GM21515 (cell line): Measurements from ENCODE around the gene ZNF70.

Experiments used
- ATAC-seq: cut with Tn5 transposase; IDR thresholded peaks from one replicate; pipeline ENCODE4 v1.9.1; 2021; ENCODE audit not compliant: unreplicated experiment

Gene ZNF70

DNA sequence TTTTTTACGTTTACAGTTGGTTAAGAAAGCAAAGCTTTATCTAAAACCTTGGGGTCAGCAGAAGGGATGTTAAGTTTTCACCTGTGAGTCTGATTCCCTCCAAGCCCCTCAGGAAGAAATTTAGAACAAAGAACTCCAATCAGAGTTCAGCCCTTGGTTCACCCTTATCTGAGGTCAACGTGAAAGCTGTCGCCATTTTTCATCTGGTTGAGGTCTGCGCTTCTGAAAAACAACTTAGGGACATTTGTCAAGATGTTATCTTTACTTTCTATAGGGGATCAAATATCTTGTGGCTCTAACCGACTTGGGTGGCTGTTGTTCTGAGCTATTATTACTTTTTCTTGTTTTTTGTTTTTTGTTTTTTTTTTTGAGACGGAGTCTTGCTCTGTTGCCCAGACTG lies 30.1 kb downstream of the ZNF70 start:
- no peak for ATAC-seq

DNA sequence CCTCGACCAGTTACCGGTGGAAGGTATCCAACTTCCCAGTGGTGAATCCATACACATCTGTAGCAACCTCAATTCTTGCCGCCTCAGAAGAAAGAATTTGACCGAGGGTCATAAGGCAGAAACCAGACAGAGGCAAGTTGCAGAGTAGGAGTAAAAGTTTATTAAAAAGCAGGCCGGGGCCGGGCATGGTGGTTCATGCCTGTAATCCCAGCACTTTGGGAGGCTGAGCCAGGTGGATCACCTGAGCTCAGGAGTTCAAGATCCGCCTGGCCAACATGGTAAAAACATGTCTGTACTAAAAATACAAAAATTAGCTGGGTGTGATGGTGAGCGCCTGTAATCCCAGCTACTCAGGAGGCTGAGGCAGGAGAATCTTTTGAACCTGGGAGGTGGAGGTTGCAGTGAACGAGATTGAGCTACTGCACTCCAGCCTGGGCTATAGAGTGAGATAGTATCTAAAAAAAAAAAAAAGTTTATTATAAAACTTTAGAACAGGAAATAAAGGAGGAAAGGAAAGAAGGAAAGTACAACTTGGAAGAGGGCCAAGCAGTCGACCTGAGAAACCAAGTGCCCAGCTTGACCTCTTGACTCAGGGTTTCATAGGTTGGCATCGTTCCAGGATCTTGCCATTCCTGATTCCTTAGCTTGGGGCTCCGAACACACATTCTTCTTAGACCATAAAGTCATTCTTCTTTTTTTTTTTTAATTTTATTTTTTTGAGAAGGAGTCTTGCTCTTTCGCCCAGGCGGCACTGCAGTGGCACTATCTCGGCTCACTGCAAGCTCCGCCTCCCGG lies 32.3 kb downstream of the ZNF70 start:
- ATAC-seq: no peak

DNA sequence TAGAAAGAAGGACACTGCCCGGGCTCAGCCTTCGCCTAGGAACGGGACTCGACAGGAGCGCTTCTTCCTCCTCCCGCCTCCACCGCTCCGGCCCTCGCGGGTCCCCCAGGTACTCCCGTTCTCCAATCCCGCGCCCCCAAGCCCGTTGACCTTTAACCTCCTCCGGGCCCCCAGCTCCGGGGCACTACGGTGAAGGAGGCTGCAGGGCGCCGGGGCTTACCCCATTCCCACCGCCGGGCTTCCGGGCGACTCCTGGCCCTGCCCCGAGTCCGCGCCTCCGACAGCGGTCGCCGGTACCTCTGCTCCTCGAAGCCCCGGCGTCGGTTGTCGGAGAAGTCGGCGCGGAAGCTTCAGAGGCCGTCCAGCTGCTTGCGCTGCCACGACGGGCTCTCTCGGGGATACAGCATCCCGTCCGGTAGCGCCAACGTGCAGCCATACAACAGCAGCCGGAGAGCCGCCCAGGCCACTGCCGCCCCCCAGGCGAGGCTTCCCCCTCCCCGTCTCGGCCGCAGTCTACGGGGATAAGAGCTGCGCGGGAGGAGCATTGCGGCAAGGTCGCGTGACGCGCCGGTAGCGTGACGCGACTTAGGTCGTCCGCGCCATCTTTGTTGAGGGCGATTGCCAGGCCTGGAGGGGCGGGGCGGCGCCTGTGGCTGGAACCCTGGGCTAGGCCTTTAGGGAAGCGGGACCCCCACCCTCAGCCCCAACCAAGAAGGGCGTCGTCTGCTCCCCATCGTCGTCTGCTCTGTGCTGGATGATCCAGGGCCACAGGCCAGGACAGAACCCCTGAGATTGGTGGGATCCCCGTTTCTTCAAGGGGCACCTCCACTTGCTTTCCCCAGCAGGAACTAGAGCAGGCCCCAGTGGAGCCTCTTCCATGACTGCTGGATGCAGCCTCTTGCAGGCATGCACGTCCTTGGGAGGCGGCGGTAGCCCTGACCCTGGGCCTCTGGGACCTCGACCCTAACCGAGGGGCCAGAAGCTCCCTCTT lies 33.8 kb downstream of the ZNF70 start:
- peak; percentile 82 for ATAC-seq

DNA sequence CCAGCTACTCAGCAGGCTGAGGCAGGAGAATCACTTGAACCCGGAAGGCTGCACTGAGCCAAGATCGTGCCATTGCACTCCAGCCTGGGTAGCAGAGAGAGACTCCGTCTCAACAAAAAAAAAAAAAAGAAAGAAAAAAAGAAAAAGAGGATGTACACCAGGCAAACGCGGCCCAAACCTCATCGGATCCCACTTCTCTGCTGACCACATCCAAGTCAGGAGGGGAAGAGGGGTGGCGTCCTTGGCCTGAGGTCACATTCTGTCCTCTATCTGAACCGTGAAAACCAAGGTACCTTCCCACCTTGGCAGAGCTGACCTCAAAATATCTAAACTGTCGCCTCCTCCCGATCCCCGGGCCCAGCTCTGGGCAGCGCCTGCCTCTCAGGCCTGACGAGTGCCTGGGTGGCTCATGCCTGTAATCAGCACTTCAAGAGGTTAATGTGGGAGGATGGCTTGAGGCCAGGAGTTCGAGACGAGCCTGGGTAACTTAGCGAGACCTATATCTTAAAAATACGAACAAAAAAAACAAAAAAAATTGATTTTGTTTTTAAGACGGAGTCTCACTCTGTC lies 35.0 kb downstream of the ZNF70 start:
- no peak for ATAC-seq

DNA sequence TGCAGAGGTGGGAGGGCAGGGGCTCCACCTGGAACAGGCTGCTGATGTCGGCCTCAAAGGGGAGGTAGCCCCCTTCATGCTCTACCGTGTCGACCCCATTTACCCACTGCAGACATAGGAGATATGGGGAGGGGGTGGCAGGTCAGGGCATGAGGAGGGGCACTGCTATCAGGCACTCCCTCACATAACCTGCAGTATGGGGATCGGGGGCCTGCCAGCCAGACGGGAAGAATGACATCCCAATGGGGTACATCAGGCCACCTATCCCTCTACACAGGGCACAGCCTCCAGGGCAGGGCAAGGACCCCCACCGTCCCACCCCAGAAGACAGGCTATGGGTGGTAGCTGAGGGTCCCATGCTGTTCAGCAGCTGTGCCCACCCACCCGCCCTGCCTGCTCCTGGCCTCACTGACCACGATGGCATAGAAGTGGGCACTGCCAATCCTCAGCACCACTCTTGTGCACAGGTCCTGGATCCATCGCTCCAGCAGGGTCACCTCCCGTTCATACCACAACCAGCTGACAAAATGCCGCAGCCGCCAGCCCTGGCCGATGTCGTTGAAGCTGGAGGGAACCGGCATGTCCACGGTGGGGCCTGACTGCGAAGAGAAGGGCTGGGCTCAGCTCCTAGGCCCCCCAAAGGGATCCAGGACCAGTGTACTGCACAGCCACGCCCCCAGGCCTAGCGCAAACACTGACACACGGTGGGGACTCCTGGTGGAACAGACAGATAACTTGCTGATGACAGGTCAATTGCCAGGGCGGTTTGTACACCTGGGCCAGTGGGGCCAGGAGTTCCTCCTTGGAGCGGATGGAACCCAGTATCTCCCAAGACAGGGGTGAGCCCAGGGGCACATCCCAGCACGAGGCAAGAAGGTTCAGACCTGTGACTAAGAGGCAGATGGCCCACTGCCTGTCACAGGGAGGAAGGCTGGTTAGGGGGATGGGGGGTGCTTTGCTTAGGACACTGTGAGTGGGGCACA lies 36.0 kb downstream of the ZNF70 start:
- ATAC-seq: no peak

DNA sequence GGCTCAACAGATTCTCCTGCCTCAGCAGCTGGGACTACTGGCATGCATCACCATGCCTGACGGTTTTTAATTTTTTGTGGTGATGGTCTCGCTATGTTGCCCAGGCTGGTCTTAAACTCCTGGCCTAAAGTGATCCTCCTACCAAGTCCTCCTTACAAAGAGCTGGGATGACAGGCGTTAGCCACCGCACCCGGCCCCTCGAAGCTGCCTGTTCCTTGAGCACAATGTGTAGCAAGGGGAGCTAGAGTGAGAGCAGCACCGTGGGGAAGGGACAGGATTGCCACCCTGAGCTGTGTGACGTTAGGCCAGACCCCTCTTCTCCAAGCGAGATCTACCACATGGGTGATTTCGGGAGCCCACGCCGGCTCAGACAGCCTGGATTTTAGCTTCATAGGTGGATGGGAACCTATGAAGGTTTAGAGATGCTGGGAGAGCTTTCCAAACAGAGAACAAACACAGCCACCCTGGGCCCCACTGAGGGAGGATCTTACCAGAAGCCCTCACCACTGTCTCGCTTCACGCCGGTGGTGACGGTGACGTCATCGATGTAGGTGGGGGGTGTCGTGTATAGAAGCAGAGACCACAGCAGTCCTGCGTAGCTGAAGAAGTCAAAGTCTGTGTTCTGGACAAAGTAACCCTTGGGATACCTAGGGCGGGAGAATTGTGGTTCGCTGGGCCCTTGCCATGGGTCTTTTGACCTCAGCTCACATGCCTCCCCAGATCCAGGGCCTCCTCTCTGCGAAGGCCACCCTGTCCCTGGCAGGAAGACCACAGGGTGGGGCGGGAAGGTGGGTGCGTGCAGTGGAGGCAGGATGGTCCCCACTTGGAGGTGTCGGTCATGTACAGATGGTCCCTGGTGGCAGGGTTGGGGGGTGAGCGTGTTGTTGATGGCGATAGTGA lies 37.0 kb downstream of the ZNF70 start:
- no peak for ATAC-seq

DNA sequence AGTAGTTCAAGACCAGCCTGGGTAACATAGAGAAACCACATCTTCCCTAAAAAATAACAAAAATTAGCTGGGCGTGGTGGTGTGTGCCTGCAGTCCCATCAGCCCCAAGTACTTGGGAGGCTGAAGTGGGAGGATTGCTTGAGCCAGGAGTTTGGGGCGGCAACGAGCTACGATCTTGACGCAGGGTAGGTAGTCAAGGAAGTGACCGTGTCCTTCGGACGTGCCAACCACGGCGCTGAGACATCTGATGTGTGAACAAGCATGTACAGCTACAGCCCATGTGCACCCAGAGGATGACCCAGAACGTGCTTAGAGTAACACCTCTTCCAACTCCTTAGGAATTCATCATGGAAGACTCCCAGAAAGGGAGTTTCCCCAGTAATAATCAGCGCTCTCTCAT lies 38.7 kb downstream of the ZNF70 start:
- ATAC-seq: no peak

DNA sequence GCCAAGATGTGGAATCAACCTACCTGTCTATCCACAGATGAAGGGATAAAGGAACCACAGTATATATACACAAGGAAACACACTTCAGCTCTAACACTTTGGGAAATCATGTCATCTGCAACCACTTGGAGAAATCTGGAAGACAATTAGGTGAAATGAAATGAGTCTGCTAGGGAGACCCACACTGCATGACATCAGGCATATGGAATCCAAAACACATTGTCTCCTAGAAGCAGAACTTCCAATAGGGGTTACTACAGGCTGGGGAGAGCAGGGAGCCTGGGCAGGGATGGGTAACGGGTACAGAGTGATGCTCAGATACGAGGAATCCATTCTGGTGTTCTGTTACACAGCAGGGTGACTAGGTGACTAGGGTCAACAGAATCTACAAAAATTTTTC lies 41.8 kb downstream of the ZNF70 start:
- no peak for ATAC-seq

DNA sequence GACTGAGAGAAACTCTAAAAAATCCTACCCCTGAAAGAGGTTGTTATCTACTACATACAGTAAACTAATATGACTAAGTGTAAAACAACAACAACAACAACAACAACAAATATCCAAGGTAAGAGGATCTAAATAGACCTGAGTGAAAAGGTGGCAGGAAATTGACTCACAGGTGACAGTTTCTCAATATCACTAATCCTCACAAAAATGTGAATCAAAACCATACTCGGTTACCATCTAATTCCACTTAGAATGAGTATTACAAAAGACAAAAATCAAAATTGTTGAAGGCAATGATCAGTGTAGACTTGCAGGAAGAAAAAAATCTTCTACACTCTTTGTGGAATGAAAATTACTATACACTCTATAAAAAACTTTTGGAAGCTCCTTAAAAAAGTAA lies 42.6 kb downstream of the ZNF70 start:
- ATAC-seq: no peak

DNA sequence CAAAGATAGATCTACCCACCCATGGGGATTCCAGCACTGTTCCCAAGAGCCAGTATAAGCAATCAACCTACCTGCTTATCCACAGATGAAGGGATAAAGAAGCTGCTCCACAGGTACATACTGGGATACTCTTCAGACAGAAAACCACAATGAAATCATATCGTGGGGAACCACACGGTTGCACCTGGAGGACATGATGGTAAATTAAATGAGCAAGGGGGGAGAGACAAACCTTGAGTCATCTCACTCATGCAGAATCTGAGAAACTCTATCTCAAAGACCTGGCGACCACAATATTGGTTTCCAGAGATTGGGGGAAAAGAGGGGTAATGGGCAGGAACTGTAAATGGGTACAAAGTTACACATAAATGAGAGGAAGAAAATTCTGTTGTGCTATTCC lies 45.6 kb downstream of the ZNF70 start:
- ATAC-seq: no peak

DNA sequence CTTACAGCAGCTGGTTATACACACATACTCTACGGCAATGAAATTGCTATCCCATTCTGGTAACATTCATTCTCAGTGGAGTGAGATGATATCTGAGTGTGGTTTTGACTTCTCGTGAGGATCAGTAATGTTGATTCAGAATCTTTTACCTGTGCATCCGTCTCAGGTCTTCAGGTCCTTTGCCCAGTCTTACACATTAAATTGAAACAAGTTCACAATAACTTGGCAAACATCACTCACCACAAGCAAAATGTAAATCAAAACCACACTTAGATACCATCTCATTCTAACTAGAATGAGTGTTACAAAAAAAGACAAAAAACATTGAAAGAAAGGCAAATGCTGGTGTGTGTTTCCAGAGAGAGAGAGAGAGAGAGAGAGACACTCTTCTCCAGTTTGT lies 46.1 kb downstream of the ZNF70 start:
- ATAC-seq: no peak

DNA sequence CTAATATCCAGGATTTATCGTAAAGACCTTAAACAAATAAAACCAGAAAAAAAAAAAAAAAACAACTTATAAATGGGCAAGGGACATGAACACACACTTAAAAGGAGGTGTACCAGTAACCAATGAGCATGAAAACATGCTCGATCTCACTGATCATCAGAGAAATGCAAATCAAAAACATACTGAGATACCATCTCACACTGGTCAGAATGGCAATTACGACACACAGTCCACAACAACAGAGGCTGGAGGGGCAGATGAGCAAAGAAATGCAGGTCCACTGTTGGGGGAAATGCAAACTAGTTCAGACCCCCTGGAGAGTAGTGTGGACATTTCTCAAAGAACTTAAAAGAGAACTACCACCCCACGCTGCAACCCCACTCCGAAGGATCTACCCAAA lies 46.9 kb downstream of the ZNF70 start:
- no peak for ATAC-seq

DNA sequence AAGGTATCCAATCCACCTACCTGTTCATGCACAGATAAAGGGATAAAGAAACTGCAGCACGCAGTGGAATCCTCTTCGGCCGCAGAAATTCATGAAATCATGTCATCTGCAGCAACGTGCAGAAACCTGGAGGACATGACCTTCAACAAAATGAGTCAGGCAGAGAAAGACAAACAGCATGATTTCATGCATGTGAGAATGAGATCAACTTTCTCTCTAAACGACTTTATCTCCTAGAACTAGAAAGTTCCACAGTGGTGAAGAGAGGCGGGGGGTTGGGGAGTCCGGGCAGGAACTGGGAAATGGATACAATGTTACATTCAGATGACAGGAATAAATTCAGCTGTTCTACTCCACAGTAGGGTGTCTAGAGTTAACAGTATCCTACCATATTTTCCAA lies 50.2 kb downstream of the ZNF70 start:
- ATAC-seq: no peak

DNA sequence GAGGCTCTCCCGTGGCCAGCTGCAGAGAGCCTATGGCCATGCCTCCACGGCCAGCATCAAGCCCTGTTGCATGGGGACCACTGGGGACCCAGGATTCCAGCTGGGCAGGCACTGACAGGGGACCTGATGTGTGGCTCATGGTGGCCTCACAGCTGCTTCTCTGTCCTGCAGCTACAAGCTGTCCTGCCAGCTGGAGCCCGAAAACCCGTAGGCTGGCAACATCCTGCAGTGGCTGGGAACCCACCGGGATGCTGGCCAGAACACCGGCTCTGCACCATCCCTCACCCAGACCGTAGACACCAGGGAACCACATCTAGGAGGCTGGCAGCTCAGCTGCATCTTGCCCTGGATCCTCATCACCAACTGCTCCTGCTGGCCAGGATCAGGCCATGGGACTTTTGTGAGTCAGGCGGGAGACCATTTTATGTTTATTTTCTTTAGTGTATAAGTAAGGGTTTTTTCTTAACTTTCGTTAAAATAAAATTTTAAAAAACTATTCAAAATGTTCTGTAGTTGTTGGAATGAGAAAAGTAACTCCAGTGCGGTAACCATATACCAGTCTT lies 52.2 kb downstream of the ZNF70 start:
- ATAC-seq: no peak

DNA sequence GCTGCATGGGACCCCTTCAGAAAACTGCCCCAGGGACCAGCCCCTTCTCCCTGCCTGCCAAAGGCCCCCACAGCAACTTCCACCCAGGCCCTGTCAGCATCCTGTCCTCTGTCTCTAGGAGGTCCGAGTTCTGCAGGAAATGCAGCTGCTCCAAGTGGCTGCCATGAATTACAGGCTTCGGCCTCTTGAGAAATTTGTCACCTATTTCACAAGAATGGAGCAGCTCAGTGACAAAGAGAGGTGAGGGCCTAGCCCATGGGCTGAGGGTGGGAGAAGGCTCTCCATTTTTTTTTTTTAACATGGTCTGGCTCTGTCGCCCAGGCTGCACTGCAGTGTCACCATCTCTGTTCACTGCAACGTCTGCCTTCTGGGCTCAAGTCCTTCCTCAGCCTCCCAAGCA lies 52.8 kb downstream of the ZNF70 start:
- no peak for ATAC-seq

DNA sequence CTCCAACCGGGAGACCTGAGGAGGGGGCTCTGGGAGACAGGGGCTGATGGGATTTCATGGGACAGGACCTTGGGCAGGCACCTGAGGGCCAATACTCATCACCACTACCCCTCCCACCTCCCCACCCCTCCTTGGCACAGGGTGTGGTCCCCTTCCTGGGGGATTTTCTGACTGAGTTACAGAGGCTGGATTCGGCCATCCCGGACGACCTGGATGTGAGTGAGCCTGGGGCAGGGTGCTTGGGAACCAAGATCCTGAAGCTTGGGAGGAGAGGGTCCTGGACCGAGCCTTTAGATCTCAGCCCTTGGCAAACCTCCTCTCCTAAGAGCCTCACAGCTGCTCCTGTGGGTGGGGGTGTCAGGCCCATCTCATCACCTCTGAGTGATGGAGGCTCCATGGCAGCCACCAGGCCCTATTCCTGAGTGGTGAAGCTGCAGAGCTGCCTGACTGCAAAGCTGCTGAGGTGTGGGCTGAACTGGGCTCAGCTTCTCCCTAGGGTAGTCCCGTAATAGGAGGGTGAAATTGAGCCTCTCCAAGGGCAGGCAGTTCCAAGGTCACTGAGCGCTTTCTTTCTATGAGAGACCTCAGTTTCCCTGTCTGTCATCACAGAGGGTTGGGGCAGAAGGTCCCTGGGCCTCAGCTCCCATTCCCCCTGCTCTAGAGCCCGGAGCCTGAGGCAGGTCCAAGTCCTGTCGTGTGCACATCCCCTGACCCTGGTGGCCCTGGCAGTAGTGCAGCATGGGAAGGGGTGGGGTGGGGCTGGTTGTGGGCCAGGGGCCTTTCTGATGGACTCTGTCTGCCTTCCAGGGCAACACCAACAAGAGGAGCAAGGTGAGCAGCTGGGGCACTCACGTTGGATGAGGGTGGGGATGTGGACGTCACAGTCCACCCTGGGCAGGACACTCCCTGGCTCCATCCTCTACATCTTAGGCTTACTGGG lies 53.6 kb downstream of the ZNF70 start:
- no peak for ATAC-seq

DNA sequence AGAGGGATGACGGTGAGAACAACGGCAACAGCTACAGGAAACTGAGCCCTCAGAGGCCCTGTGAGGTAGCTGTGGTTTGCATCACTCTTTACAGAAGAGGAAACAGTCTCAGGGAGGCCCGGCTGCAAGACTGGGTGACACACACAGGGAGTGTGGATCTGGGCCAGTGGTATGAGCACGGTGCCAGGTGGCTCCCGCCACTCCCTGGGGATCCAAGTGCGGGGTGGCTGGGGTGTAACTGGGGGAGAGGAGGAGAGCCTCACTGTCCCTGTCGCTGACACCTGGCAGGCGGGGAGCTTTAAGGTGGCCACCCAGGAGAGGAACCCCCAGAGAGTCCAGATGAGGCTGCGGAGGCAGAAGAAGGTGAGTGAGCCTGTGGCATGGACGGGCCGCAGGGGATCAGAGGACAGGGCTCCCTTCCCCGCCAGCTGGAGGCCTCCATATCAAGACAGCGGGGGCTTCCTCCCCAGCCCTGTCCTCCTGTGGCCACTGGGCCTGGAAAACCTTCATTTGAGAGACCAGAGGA lies 54.5 kb downstream of the ZNF70 start:
- ATAC-seq: peak; percentile 78
